HG03139 (cell line): ENCODE results near the gene PTPRN2.

Source experiments
- ATAC-seq: cut with Tn5 transposase; IDR thresholded peaks from one replicate; pipeline ENCODE4 v1.9.1; 2021; ENCODE audit not compliant: unreplicated experiment

PTPRN2 gene

GRCh38 chr7:157764193-157764592 is 823.4 kb downstream of the PTPRN2 start:
- ATAC-seq, result no peak

- ATAC-seq, result no peak
Observed at GRCh38 chr7:157763279-157764000, 824.2 kb downstream of the PTPRN2 start.

- no peak for ATAC-seq
Observed at GRCh38 chr7:157762824-157763223, 824.8 kb downstream of the PTPRN2 start.

GRCh38 chr7:157760004-157760730 is 827.5 kb downstream of the PTPRN2 start:
- ATAC-seq, result no peak

- ATAC-seq, result no peak
Observed at GRCh38 chr7:157759246-157759805, 828.3 kb downstream of the PTPRN2 start.

- no peak for ATAC-seq
Observed at GRCh38 chr7:157758468-157759245, 829.0 kb downstream of the PTPRN2 start.

- no peak for ATAC-seq
Observed at GRCh38 chr7:157757776-157758467, 829.7 kb downstream of the PTPRN2 start.

GRCh38 chr7:157757211-157757610 is 830.4 kb downstream of the PTPRN2 start:
- no peak for ATAC-seq

GRCh38 chr7:157755741-157756140 is 831.9 kb downstream of the PTPRN2 start:
- no peak for ATAC-seq

GRCh38 chr7:157754416-157754790 is 833.2 kb downstream of the PTPRN2 start:
- ATAC-seq, result no peak

GRCh38 chr7:157753713-157754415 is 833.8 kb downstream of the PTPRN2 start:
- ATAC-seq, result no peak

- ATAC-seq, result no peak
Observed at GRCh38 chr7:157752832-157753291, 834.8 kb downstream of the PTPRN2 start.

GRCh38 chr7:157751951-157752673 is 835.5 kb downstream of the PTPRN2 start:
- no peak for ATAC-seq

- no peak for ATAC-seq
Observed at GRCh38 chr7:157751406-157751805, 836.2 kb downstream of the PTPRN2 start.

GRCh38 chr7:157750291-157750690 is 837.3 kb downstream of the PTPRN2 start:
- ATAC-seq, result no peak

- no peak for ATAC-seq
Observed at GRCh38 chr7:157745721-157746709, 841.6 kb downstream of the PTPRN2 start.

- ATAC-seq, result no peak
Observed at GRCh38 chr7:157744786-157745601, 842.6 kb downstream of the PTPRN2 start.
